COLO668 (cell line): Measurements from ENCODE around the gene HTR3A.
A peak's percentile ranks its signal among the peaks of the same experiment; 100 is the strongest.

Experiments
- DNase-seq: peaks from one replicate; lab custom pipeline; 2025; ENCODE audit not compliant: unreplicated experiment; lab: John Stamatoyannopoulos, UW

HTR3A gene

GRCh38 chr11:114016986-114017385 lies 42.1 kb downstream of the HTR3A start:
- no peak for DNase-seq

- DNase-seq, result no peak
Observed at GRCh38 chr11:114017723-114018122, 42.8 kb downstream of the HTR3A start.

GRCh38 chr11:114019046-114019445 lies 44.1 kb downstream of the HTR3A start:
- DNase-seq, result no peak

GRCh38 chr11:114019574-114019973 lies 44.7 kb downstream of the HTR3A start:
- no peak for DNase-seq

- no peak for DNase-seq
Observed at GRCh38 chr11:114025329-114025907, 50.5 kb downstream of the HTR3A start.

GRCh38 chr11:114026355-114026754 lies 51.4 kb downstream of the HTR3A start:
- DNase-seq, result no peak

GRCh38 chr11:114027391-114027790 lies 52.5 kb downstream of the HTR3A start:
- no peak for DNase-seq

GRCh38 chr11:114027926-114028325 lies 53.0 kb downstream of the HTR3A start:
- DNase-seq, result no peak

- no peak for DNase-seq
Observed at GRCh38 chr11:114031246-114031966, 56.5 kb downstream of the HTR3A start.

- DNase-seq, result no peak
Observed at GRCh38 chr11:114031967-114032320, 57.0 kb downstream of the HTR3A start.

- DNase-seq, result no peak
Observed at GRCh38 chr11:114033066-114033465, 58.2 kb downstream of the HTR3A start.

- DNase-seq, result no peak
Observed at GRCh38 chr11:114033572-114033971, 58.7 kb downstream of the HTR3A start.

- no peak for DNase-seq
Observed at GRCh38 chr11:114034956-114035355, 60.0 kb downstream of the HTR3A start.

GRCh38 chr11:114036147-114036811 lies 61.4 kb downstream of the HTR3A start:
- peak; percentile 70 for DNase-seq

GRCh38 chr11:114036958-114037357 lies 62.0 kb downstream of the HTR3A start:
- no peak for DNase-seq

GRCh38 chr11:114039551-114039950 lies 64.6 kb downstream of the HTR3A start:
- no peak for DNase-seq
